K562 (cell line): Measurements from ENCODE around the gene EPHX1. TPM values are rescaled to one million over a fixed set of nuclear protein-coding genes. Genes with fewer than 3 reads are reported as not detected.
A peak's percentile ranks its signal among the peaks of the same experiment; 100 is the strongest.

ENCODE experiments used
- ATAC-seq: fragments of 200-7000 bp; cut with Tn5 transposase; 3 replicates; pipeline ENCODE4 v1.9.1; 2020; ENCODE audit warnings: moderate library complexity
- BruUV-seq: library from RNA; stranded (reverse); fragments of 400-500 nt; replicated peaks from 2 replicates; lab custom pipeline; 2021; lab: Mats Ljungman, UMichigan
- CTCF ChIA-PET: fragments of 300-600 bp; formaldehyde crosslinking; extraction: SDS; loops from one replicate; lab custom pipeline; 2021; ENCODE audit warnings: low intra/inter-chr PET ratio; lab: Yijun Ruan, JAX
- POLR2A ChIA-PET: fragments of 300-600, 350-650 bp; sonication (Branson Sonifier 250); formaldehyde crosslinking; extraction: SDS; loops from one replicate; lab custom pipeline; 2021; ENCODE audit warnings: antibody characterized with exemption, inconsistent platforms; lab: Yijun Ruan, JAX
- DNase-seq, 4 experiments: peaks; one replicate each; pipeline versions ENCODE4 v3.0.0 to v3.0.0-alpha.2; 2011 to 2018; ENCODE audit warnings: low spot score in 3 of 4, mixed read lengths in 3 of 4; ENCODE audit errors: extremely low read depth in 1 of 4
- FAIRE-seq: peaks from 2 replicates; lab custom pipeline; 2011; peaks lifted over from hg19 to GRCh38; lab: Jason Lieb, UNC
- H2AFZ ChIP-seq: 2 replicates; pipeline ENCODE4 v1.6.0; 2011; ENCODE audit warnings: low read depth, low read length, control low read depth, inconsistent platforms
- H3K27ac ChIP-seq: fragments of 200-600 bp; 3 replicates; pipeline ENCODE4 v1.8.0; 2011; ENCODE audit warnings: low read depth, mild to moderate bottlenecking, control low read depth, inconsistent platforms, low read length, moderate library complexity, mixed read lengths; ENCODE audit errors: extremely low read depth
- H3K27me3 ChIP-seq, 2 experiments: fragments of 300-600 bp in 1 of 2; 2 replicates in 1 of 2; 3 replicates in 1 of 2; pipeline versions ENCODE4 v1.6.0 to v1.8.0; 2011; ENCODE audit warnings: inconsistent platforms in 2 of 2, low read length in 2 of 2, mild to moderate bottlenecking in 1 of 2, mixed read lengths in 1 of 2, moderate library complexity in 1 of 2; ENCODE audit not compliant: control insufficient read depth in 2 of 2, insufficient read depth in 2 of 2
- H3K36me3 ChIP-seq: fragments of 300-600 bp; 3 replicates; pipeline ENCODE4 v1.8.0; 2011; ENCODE audit warnings: mild to moderate bottlenecking, low read length, inconsistent platforms; ENCODE audit not compliant: control insufficient read depth, insufficient read depth
- H3K4me1 ChIP-seq, 2 experiments: fragments of 200-600 bp in 1 of 2; replicated peaks in 1 of 2; 2 replicates in 1 of 2; 3 replicates in 1 of 2; pipeline versions ENCODE4 v1.5.1 to v1.8.0; 2011; ENCODE audit warnings: inconsistent platforms in 2 of 2, low read length in 2 of 2, mild to moderate bottlenecking in 1 of 2, mixed read lengths in 1 of 2, moderate library complexity in 1 of 2; ENCODE audit not compliant: control insufficient read depth in 2 of 2, insufficient read depth in 2 of 2
- H3K4me2 ChIP-seq: 2 replicates; pipeline ENCODE4 v1.6.1; 2011; ENCODE audit warnings: low read length, control low read depth, inconsistent platforms, mixed read lengths; ENCODE audit not compliant: insufficient read depth
- H3K4me3 ChIP-seq: fragments of 200-600 bp; sonication (generic), shearing (Covaris generic); 2 replicates; pipeline ENCODE4 v1.5.1; 2016; ENCODE audit warnings: control low read depth, inconsistent platforms
- H3K79me2 ChIP-seq: fragments of 200-600 bp; 3 replicates; pipeline ENCODE4 v1.8.0; 2011; ENCODE audit warnings: low read length, inconsistent platforms; ENCODE audit not compliant: control insufficient read depth, insufficient read depth
- H3K9ac ChIP-seq, 2 experiments: 2 replicates each; pipeline versions ENCODE4 v1.6.0 to v1.6.1; 2011; ENCODE audit warnings: low read depth in 2 of 2, low read length in 2 of 2, control low read depth in 1 of 2, inconsistent platforms in 1 of 2, mild to moderate bottlenecking in 1 of 2, mixed read lengths in 1 of 2; ENCODE audit not compliant: insufficient read depth in 1 of 2
- H3K9me1 ChIP-seq: one replicate; pipeline ENCODE4 v1.6.0; 2011; ENCODE audit warnings: inconsistent platforms, mild to moderate bottlenecking, low read length, moderate library complexity; ENCODE audit not compliant: control insufficient read depth, insufficient read depth
- H3K9me3 ChIP-seq: replicated peaks from 2 replicates; pipeline ENCODE4 v1.5.1; 2011; ENCODE audit warnings: low read depth, low read length, inconsistent platforms; ENCODE audit not compliant: control insufficient read depth, insufficient read depth
- H4K20me1 ChIP-seq: replicated peaks from 2 replicates; pipeline ENCODE4 v1.6.1; 2011; ENCODE audit warnings: low read length, inconsistent platforms, mixed read lengths; ENCODE audit not compliant: control insufficient read depth, insufficient read depth
- BCOR ChIP-seq: fragments of 450-650 bp; IDR thresholded peaks from 2 replicates; pipeline ENCODE4 v1.6.1; 2016
- GATA2 ChIP-seq: sonication (generic); formaldehyde crosslinking; IDR thresholded peaks from 2 replicates; pipeline ENCODE4 v1.4.0; 2020; ENCODE audit warnings: mild to moderate bottlenecking, missing genetic modification reagents
- PHTF2 ChIP-seq: fragments of 250-450 bp; sonication (Bioruptor Pico); IDR thresholded peaks from 2 replicates; pipeline ENCODE4 v1.5.0; 2021; ENCODE audit warnings: mild to moderate bottlenecking
- POLR3G ChIP-seq: IDR thresholded peaks from 2 replicates; pipeline ENCODE4 v1.6.1; 2011; ENCODE audit not compliant: insufficient read length, insufficient replicate concordance; ENCODE audit errors: extremely low read depth
- PPARD ChIP-seq: fragments of 250-450 bp; sonication (Bioruptor Pico); IDR thresholded peaks from 2 replicates; pipeline ENCODE4 v1.8.0; 2022; ENCODE audit warnings: inconsistent platforms, mild to moderate bottlenecking, moderate library complexity
- RBM25 ChIP-seq: fragments of 200-400 bp; formaldehyde crosslinking; IDR thresholded peaks from 2 replicates; pipeline ENCODE4 v1.6.1; 2018; ENCODE audit warnings: low read length, low read depth, moderate library complexity; ENCODE audit not compliant: severe bottlenecking
- SIN3B ChIP-seq: fragments of 450-650 bp; IDR thresholded peaks from 2 replicates; pipeline ENCODE4 v1.6.1; 2017; ENCODE audit warnings: low read depth, mild to moderate bottlenecking, moderate library complexity
- SMAD2 ChIP-seq: fragments of 150-350 bp; IDR thresholded peaks from 2 replicates; pipeline ENCODE4 v1.6.1; 2014; ENCODE audit warnings: low read depth, mild to moderate bottlenecking, low read length
- SPI1 ChIP-seq: IDR thresholded peaks from 2 replicates; pipeline ENCODE4 v1.6.1; 2011; ENCODE audit warnings: low read depth, low read length, control low read depth, borderline replicate concordance
- XRCC4 ChIP-seq: IDR thresholded peaks from one replicate; pipeline ENCODE4 v1.6.1; 2011; ENCODE audit not compliant: insufficient read depth, insufficient read length; ENCODE audit errors: extremely low read depth
- ZNF121 ChIP-seq: sonication (generic); formaldehyde crosslinking; conservative IDR thresholded peaks from 2 replicates; pipeline ENCODE4 v1.8.0; 2022; ENCODE audit warnings: missing genetic modification reagents
- ZNF785 ChIP-seq: fragments of 250-450 bp; sonication (Bioruptor Pico); IDR thresholded peaks from 2 replicates; pipeline ENCODE4 v1.4.0; 2020; ENCODE audit warnings: mild to moderate bottlenecking
- ZNF830 ChIP-seq: fragments of 250-450 bp; sonication (Bioruptor Pico); IDR thresholded peaks from 2 replicates; pipeline ENCODE4 v1.5.0; 2021; ENCODE audit warnings: mild to moderate bottlenecking
- WGBS: fragments of 100-300 bp; shearing (Covaris generic); methylation state at CpG from one replicate; pipeline ENCODE4 v1.1.6; 2016; ENCODE audit warnings: low coverage, mixed read lengths; ENCODE audit not compliant: insufficient coverage; ENCODE audit errors: missing lambda C conversion rate; 5-methylcytosine and 5-hydroxymethylcytosine counted together
- in situ Hi-C: fragments of 300-500 bp; cut with MboI; formaldehyde crosslinking; loops from 4 replicates; pipeline ENCODE4 v1.15.0; 2018; ENCODE audit warnings: inconsistent platforms, mixed read lengths
- intact Hi-C: fragments of 100-400 bp; cut with micrococcal nuclease; formaldehyde crosslinking; loops from 2 replicates; pipeline ENCODE4 v1.14.2; 2022
- polyA plus RNA-seq, 8 experiments: library from polyadenylated mRNA; depleted of rRNA in 4 of 8; stranded (reverse) in 5 of 8; unstranded in 3 of 8; fragments of >200 nt; fragmentation: Nextera tagmentation in 2 of 8; fragmentation: Illumina TruSeq in 1 of 8; extraction: Ambion mirVana in 2 of 8; extraction: Trizol in 1 of 8; gene quantifications; 2 replicates each; pipeline versions ENCODE4 v1.2.1 to v1.2.3, GENCODE V29; 2011 to 2014; ENCODE audit warnings: inconsistent platforms in 1 of 8, missing spikeins in 1 of 8
- total RNA-seq, 7 experiments: library from RNA; depleted of rRNA in 6 of 7; stranded (reverse); fragments of >200 nt in 6 of 7; fragmentation: Illumina TruSeq in 2 of 7; extraction: Trizol in 2 of 7; gene quantifications; 2 replicates each; pipeline versions ENCODE4 v1.2.1 to v1.2.3, GENCODE V29; 2011 to 2021; ENCODE audit warnings: low replicate concordance in 1 of 7

EPHX1 gene
- total and polyA plus RNA-seq, 9 of the 15 experiments (the other 6 are each of a cell fraction or from before 2014, with no cell fraction given), result 0.21 to 27.0 (median 6.7) TPM

GRCh38 chr1:225763716-225764548 lies 46.0 kb upstream of the EPHX1 start:
- Histone ChIP-seq H3K27me3 (peaks cover 2 to 9% of the 10 kb centered on the region in 2 experiments; a peak in 4 of 5 replicates), H3K9me1 (no peaks in the 10 kb centered on the region), H3K4me2 (no peak overlapping the region), H3K27ac (no peak overlapping the region), H3K4me3 (no peak overlapping the region), H3K4me1 (peaks cover 15 to 18% of the 10 kb centered on the region in 2 experiments), H3K9ac (no peak overlapping the region), H3K36me3 (no peaks in the 10 kb centered on the region), H3K9me3 (no peaks in the 10 kb centered on the region), H3K79me2 (no peaks in the 10 kb centered on the region), H2AFZ (no peak overlapping the region; the same call in 1 of the 2 replicates), H4K20me1 (no peaks in the 10 kb centered on the region)
- BruUV-seq, result no TSS peak
- POLR2A ChIA-PET, result interaction anchor here (0.9 to 2.0 kb wide), 6 partner anchors 10 to 27 kb away, joined by 3 to 13 read pairs (median 4); partner anchors contain the start of gene SRP9
- WGBS, result 36% methylated on average over 9 of the region's 9 CpGs
- ATAC-seq (no peak), FAIRE-seq (no peak), DNase-seq (no peak)
- TF ChIP-seq SPI1 (peak; percentile 85), XRCC4 (no peak)
- CTCF ChIA-PET, result no interaction called here
- in situ Hi-C loops (no loop called here), intact Hi-C loops (no loop called here)

GRCh38 chr1:225765982-225766674 lies 43.8 kb upstream of the EPHX1 start:
- POLR2A ChIA-PET, result no interaction called here
- no peaks in the 10 kb centered on the region for H3K79me2 ChIP-seq
- no peak overlapping the region for H3K4me2 ChIP-seq
- no peaks in the 10 kb centered on the region for H3K9me3 ChIP-seq
- H3K4me1 ChIP-seq, result peaks cover 15 to 27% of the 10 kb centered on the region in 2 experiments
- H3K27ac ChIP-seq, result no peak overlapping the region
- no peak overlapping the region for H3K4me3 ChIP-seq
- intact Hi-C loops (no loop called here), in situ Hi-C loops (no loop called here)
- no peak for ATAC-seq
- H4K20me1 ChIP-seq, result no peaks in the 10 kb centered on the region
- TF ChIP-seq ZNF830 (CRISPR knock-in tag) (no peak), ZNF121 (CRISPR knock-in tag) (peak; percentile 84), PHTF2 (CRISPR knock-in tag) (no peak), POLR3G (no peak), SIN3B (no peak), RBM25 (peak; percentile 9), ZNF785 (CRISPR knock-in tag) (no peak), PPARD (CRISPR knock-in tag) (no peak), GATA2 (CRISPR knock-in tag) (no peak), SMAD2 (no peak), BCOR (peak; percentile 33; the same call in 1 of the 2 replicates)
- CTCF ChIA-PET, result interaction anchor here (1.8 kb wide), 1 partner anchor 292 kb away, joined by 4 read pairs; no protein-coding TSS in a partner anchor
- no peaks in the 10 kb centered on the region for H3K9me1 ChIP-seq
- H3K27me3 ChIP-seq, result no peaks in the 10 kb centered on the region
- WGBS, result 72% methylated on average over 6 of the region's 6 CpGs
- no TSS peak for BruUV-seq
- DNase-seq, result no peak
- no peak overlapping the region for H2AFZ ChIP-seq
- no peak for FAIRE-seq
- H3K36me3 ChIP-seq, result no peaks in the 10 kb centered on the region
- H3K9ac ChIP-seq, result no peak overlapping the region
